SU-DHL-6 (cell line): Measurements from ENCODE around the gene ZNF491.
A peak's percentile ranks its signal among the peaks of the same experiment; 100 is the strongest.
"Not testable (repeated sequence)": the region's sequence is repeated elsewhere in the genome, so short reads cannot be mapped to it uniquely, and the experiment has no call there.

Experiments
- H2AFZ ChIP-seq: fragments of 200-600 bp; sonication (generic); 2 replicates; pipeline ENCODE4 v1.6.1; 2014; ENCODE audit warnings: low read depth, mild to moderate bottlenecking, moderate library complexity, mixed read lengths, antibody characterized with exemption, low read length; ENCODE audit not compliant: severe bottlenecking
- H3F3A ChIP-seq: fragments of 200-600 bp; shearing (Covaris generic); 2 replicates; pipeline ENCODE4 v1.6.0; 2016; ENCODE audit warnings: antibody characterized with exemption, mild to moderate bottlenecking; ENCODE audit not compliant: insufficient read depth
- H3K27ac ChIP-seq: fragments of 200-600 bp; sonication (generic); 2 replicates; pipeline ENCODE4 v1.5.1; 2016; ENCODE audit warnings: low read depth, mild to moderate bottlenecking, low read length, moderate library complexity, mixed read lengths
- H3K27me3 ChIP-seq: fragments of 200-600 bp; sonication (generic), shearing (Covaris generic); 2 replicates; pipeline ENCODE4 v1.6.0; 2014; ENCODE audit warnings: mild to moderate bottlenecking, low read length
- H3K36me3 ChIP-seq: fragments of 200-600 bp; sonication (generic); 2 replicates; pipeline ENCODE4 v1.6.1; 2014; ENCODE audit warnings: mild to moderate bottlenecking, low read length, mixed read lengths
- H3K4me2 ChIP-seq: fragments of 300-600, 200-600 bp; shearing (Covaris generic), sonication (generic); 2 replicates; pipeline ENCODE4 v1.6.0; 2014; ENCODE audit warnings: low read length, low read depth, mild to moderate bottlenecking; ENCODE audit not compliant: poor library complexity, severe bottlenecking
- H3K4me3 ChIP-seq: fragments of 200-600 bp; sonication (generic); 2 replicates; pipeline ENCODE4 v1.5.1; 2014; ENCODE audit warnings: antibody characterized with exemption, low read length, mild to moderate bottlenecking, mixed read lengths; ENCODE audit not compliant: insufficient read depth, poor library complexity, severe bottlenecking
- H3K79me2 ChIP-seq: fragments of 200-600 bp; sonication (generic); 2 replicates; pipeline ENCODE4 v1.6.1; 2014; ENCODE audit warnings: mild to moderate bottlenecking, low read length, moderate library complexity; ENCODE audit not compliant: insufficient read depth
- H3K9ac ChIP-seq: fragments of 200-600 bp; sonication (generic); 2 replicates; pipeline ENCODE4 v1.7.0; 2014; ENCODE audit warnings: mild to moderate bottlenecking, low read length
- H3K9me2 ChIP-seq: fragments of 200-600 bp; sonication (generic); replicated peaks from 2 replicates; pipeline ENCODE4 v1.6.1; 2014; ENCODE audit warnings: low read length; ENCODE audit not compliant: insufficient read depth
- H3K9me3 ChIP-seq: fragments of 200-600 bp; sonication (generic); 2 replicates; pipeline ENCODE4 v1.6.1; 2014; ENCODE audit warnings: low read length, mixed read lengths; ENCODE audit not compliant: insufficient read depth
- H4K20me1 ChIP-seq: fragments of 200-600 bp; sonication (generic); 2 replicates; pipeline ENCODE4 v1.6.1; 2014; ENCODE audit warnings: low read depth, mild to moderate bottlenecking, antibody characterized with exemption, low read length, moderate library complexity, mixed read lengths
- CTCF ChIP-seq: fragments of 200-600 bp; sonication (generic); IDR thresholded peaks from one replicate; pipeline ENCODE4 v1.5.1; 2017; ENCODE audit warnings: antibody characterized with exemption, mild to moderate bottlenecking, low read length, moderate library complexity; ENCODE audit not compliant: insufficient read depth, poor library complexity, severe bottlenecking
- EZH2phosphoT487 ChIP-seq: fragments of 200-600 bp; sonication (generic), shearing (Covaris generic); conservative IDR thresholded peaks from 2 replicates; pipeline ENCODE4 v1.6.1; 2018; ENCODE audit warnings: mild to moderate bottlenecking, antibody characterized with exemption, low read length, moderate library complexity, mixed read lengths

Gene ZNF491

GRCh38 chr19:11833541-11833940, 35.2 kb downstream of the ZNF491 start:
- Histone ChIP-seq H3K27me3 (no peaks in the 10 kb centered on the region), H3K36me3 (peaks cover 30% of the 10 kb centered on the region), H3K4me2 (no peak overlapping the region), H3K9me3 (peaks cover 27% of the 10 kb centered on the region; the same call in 1 of the 2 replicates), H3K4me3 (no peak overlapping the region), H3K79me2 (no peaks in the 10 kb centered on the region), H2AFZ (no peak overlapping the region), H3K27ac (no peak overlapping the region), H3K9ac (no peak overlapping the region), H3K9me2 (no peaks in the 10 kb centered on the region), H4K20me1 (no peaks in the 10 kb centered on the region), H3F3A (no peaks in the 10 kb centered on the region)
- TF ChIP-seq EZH2phosphoT487 (no peak), CTCF (no peak)

- not testable (repeated sequence) for H3K4me2 ChIP-seq, H3K27me3 ChIP-seq, H3K27ac ChIP-seq, H2AFZ ChIP-seq, H4K20me1 ChIP-seq, H3F3A ChIP-seq, H3K9me2 ChIP-seq, H3K4me3 ChIP-seq, H3K79me2 ChIP-seq, H3K9ac ChIP-seq
- peaks cover 27% of the 10 kb centered on the region for H3K36me3 ChIP-seq
- H3K9me3 ChIP-seq: peaks cover 27% of the 10 kb centered on the region; the same call in 1 of the 2 replicates
Measured at GRCh38 chr19:11835626-11836066, 37.3 kb downstream of the ZNF491 start.

GRCh38 chr19:11843722-11844121, 45.4 kb downstream of the ZNF491 start:
- no peaks in the 10 kb centered on the region for H3K9me2 ChIP-seq
- no peaks in the 10 kb centered on the region for H3K9me3 ChIP-seq
- no peak overlapping the region for H3K27ac ChIP-seq
- H3K27me3 ChIP-seq: no peaks in the 10 kb centered on the region
- H3K79me2 ChIP-seq: no peaks in the 10 kb centered on the region
- no peak overlapping the region for H3K9ac ChIP-seq
- H3K4me2 ChIP-seq: no peak overlapping the region
- no peaks in the 10 kb centered on the region for H3F3A ChIP-seq
- H2AFZ ChIP-seq: no peak overlapping the region
- no peaks in the 10 kb centered on the region for H4K20me1 ChIP-seq
- H3K4me3 ChIP-seq: no peak overlapping the region
- no peaks in the 10 kb centered on the region for H3K36me3 ChIP-seq
- TF ChIP-seq CTCF: no peak
- TF ChIP-seq EZH2phosphoT487: no peak

- Histone ChIP-seq H3K36me3 (0 out of 2 replicates have a peak, but pooled peaks cover 11% of the 10 kb centered on the region), H3K79me2 (peaks cover 34% of the 10 kb centered on the region), H2AFZ (peak overlapping the region; percentile 91)
- H3K27ac ChIP-seq, H3K27me3 ChIP-seq, H3K4me3 ChIP-seq, H4K20me1 ChIP-seq, H3K4me2 ChIP-seq, H3F3A ChIP-seq, H3K9ac ChIP-seq, H3K9me3 ChIP-seq, H3K9me2 ChIP-seq: not testable (repeated sequence)
Measured at GRCh38 chr19:11847615-11848014, 49.3 kb downstream of the ZNF491 start.
